Ishikawa (cell line): Measurements from ENCODE around the gene GNL3.

Experiments used
- CEBPB ChIP-seq: IDR thresholded peaks from 2 replicates; pipeline ENCODE4 v1.6.1; 2012
- EGR1 ChIP-seq: IDR thresholded peaks from 2 replicates; pipeline ENCODE4 v1.6.1; 2012
- EP300 ChIP-seq: IDR thresholded peaks from 2 replicates; pipeline ENCODE4 v1.6.1; 2012; ENCODE audit warnings: borderline replicate concordance
- RAD21 ChIP-seq: IDR thresholded peaks from 2 replicates; pipeline ENCODE4 v1.6.1; 2012; ENCODE audit warnings: low read depth
- TCF12 ChIP-seq: IDR thresholded peaks from 2 replicates; pipeline ENCODE4 v1.6.1; 2012; ENCODE audit warnings: low read depth
- YY1 ChIP-seq: IDR thresholded peaks from 2 replicates; pipeline ENCODE4 v1.6.1; 2012; ENCODE audit warnings: low read depth
- TF ChIP-seq, protein P1 (sequence below): IDR thresholded peaks from 2 replicates; pipeline ENCODE4 v1.6.1; 2012
- TF ChIP-seq, protein P2 (sequence below): IDR thresholded peaks from 2 replicates; pipeline ENCODE4 v1.6.1; 2012; ENCODE audit warnings: low read depth, mild to moderate bottlenecking

DNA sequence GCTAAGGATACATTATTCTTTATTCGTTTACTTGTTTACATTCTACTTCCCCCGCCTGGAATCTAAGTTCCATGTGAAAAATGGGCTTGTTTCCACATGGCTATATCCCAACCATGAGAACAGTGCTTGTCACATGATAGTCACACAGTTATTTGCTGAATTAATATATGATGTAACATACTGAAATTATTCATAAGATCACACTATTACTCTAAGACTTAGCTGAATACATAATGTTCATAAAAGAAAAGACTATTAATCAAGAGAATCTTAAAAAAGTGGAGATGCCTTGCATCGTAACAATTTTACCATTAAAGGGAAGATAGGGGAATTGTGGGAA lies 6.7 kb upstream of the GNL3 start:
- TF ChIP-seq EP300 (no peak), EGR1 (no peak), TCF12 (no peak), YY1 (no peak), RAD21 (no peak), CEBPB (no peak)
- TF ChIP-seq, protein P1, sequence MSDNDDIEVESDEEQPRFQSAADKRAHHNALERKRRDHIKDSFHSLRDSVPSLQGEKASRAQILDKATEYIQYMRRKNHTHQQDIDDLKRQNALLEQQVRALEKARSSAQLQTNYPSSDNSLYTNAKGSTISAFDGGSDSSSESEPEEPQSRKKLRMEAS = no peak
- TF ChIP-seq, protein P2, sequence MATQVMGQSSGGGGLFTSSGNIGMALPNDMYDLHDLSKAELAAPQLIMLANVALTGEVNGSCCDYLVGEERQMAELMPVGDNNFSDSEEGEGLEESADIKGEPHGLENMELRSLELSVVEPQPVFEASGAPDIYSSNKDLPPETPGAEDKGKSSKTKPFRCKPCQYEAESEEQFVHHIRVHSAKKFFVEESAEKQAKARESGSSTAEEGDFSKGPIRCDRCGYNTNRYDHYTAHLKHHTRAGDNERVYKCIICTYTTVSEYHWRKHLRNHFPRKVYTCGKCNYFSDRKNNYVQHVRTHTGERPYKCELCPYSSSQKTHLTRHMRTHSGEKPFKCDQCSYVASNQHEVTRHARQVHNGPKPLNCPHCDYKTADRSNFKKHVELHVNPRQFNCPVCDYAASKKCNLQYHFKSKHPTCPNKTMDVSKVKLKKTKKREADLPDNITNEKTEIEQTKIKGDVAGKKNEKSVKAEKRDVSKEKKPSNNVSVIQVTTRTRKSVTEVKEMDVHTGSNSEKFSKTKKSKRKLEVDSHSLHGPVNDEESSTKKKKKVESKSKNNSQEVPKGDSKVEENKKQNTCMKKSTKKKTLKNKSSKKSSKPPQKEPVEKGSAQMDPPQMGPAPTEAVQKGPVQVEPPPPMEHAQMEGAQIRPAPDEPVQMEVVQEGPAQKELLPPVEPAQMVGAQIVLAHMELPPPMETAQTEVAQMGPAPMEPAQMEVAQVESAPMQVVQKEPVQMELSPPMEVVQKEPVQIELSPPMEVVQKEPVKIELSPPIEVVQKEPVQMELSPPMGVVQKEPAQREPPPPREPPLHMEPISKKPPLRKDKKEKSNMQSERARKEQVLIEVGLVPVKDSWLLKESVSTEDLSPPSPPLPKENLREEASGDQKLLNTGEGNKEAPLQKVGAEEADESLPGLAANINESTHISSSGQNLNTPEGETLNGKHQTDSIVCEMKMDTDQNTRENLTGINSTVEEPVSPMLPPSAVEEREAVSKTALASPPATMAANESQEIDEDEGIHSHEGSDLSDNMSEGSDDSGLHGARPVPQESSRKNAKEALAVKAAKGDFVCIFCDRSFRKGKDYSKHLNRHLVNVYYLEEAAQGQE = no peak
